CD14-positive monocyte (primary cell): Measurements from ENCODE around the gene SALL2. TPM values are rescaled to one million over a fixed set of nuclear protein-coding genes. Genes with fewer than 3 reads are reported as not detected.

Experiments
- DNase-seq, 3 donors: peaks; one replicate each; pipeline ENCODE4 v3.0.0-alpha.2; 2011 to 2022
- H2AFZ ChIP-seq: 2 replicates; pipeline ENCODE4 v1.6.0; 2012; ENCODE audit warnings: mild to moderate bottlenecking, low read depth, low read length, inconsistent platforms; ENCODE audit not compliant: insufficient read depth, poor library complexity, severe bottlenecking
- H3K27ac ChIP-seq, 2 donors: 1 replicate in 1 of 2; 2 replicates in 1 of 2; pipeline ENCODE4 v1.5.1; 2012 to 2013; ENCODE audit warnings: low read length in 2 of 2, control low read depth in 1 of 2, inconsistent platforms in 1 of 2, low read depth in 1 of 2, mild to moderate bottlenecking in 1 of 2
- H3K27me3 ChIP-seq, 2 donors: one replicate each; pipeline versions ENCODE4 v1.6.0 to v1.6.1; 2011 to 2013; ENCODE audit warnings: low read length in 2 of 2; ENCODE audit not compliant: control insufficient read depth in 2 of 2, insufficient read depth in 2 of 2
- H3K36me3 ChIP-seq, 2 donors: replicated peaks in 1 of 2; 1 replicate in 1 of 2; 2 replicates in 1 of 2; pipeline versions ENCODE4 v1.5.1 to v1.6.1; 2012 to 2013; ENCODE audit warnings: low read length in 2 of 2, control low read depth in 1 of 2, inconsistent platforms in 1 of 2, mild to moderate bottlenecking in 1 of 2; ENCODE audit not compliant: insufficient read depth in 2 of 2, control insufficient read depth in 1 of 2
- H3K4me1 ChIP-seq, 2 donors: 1 replicate in 1 of 2; 2 replicates in 1 of 2; pipeline versions ENCODE4 v1.5.1 to v1.6.1; 2012 to 2013; ENCODE audit warnings: low read length in 2 of 2, control low read depth in 1 of 2, inconsistent platforms in 1 of 2, mild to moderate bottlenecking in 1 of 2, moderate library complexity in 1 of 2; ENCODE audit not compliant: insufficient read depth in 2 of 2, control insufficient read depth in 1 of 2
- H3K4me2 ChIP-seq: replicated peaks from 2 replicates; pipeline ENCODE3; 2012; ENCODE audit warnings: low read length, moderate library complexity, mild to moderate bottlenecking; ENCODE audit not compliant: poor library complexity, severe bottlenecking; ENCODE audit errors: extremely low read depth
- H3K4me3 ChIP-seq, 3 experiments: fragments of 200-600 bp in 1 of 3; sonication (generic) in 1 of 3; replicated peaks in 1 of 3; 1 replicate in 2 of 3; 2 replicates in 1 of 3; pipeline ENCODE4 v1.5.1; 2011 to 2013; ENCODE audit warnings: low read length in 3 of 3, mild to moderate bottlenecking in 3 of 3, control low read depth in 2 of 3, low read depth in 2 of 3, inconsistent platforms in 1 of 3, moderate library complexity in 1 of 3
- H3K79me2 ChIP-seq: 2 replicates; pipeline ENCODE4 v1.6.0; 2012; ENCODE audit warnings: mild to moderate bottlenecking, control low read depth, inconsistent platforms, low read length, moderate library complexity; ENCODE audit not compliant: insufficient read depth
- H3K9ac ChIP-seq: 2 replicates; pipeline ENCODE4 v1.6.0; 2017; ENCODE audit warnings: low read length, mild to moderate bottlenecking; ENCODE audit not compliant: insufficient read depth, poor library complexity, severe bottlenecking
- H3K9me3 ChIP-seq, 2 donors: replicated peaks in 1 of 2; 1 replicate in 1 of 2; 2 replicates in 1 of 2; pipeline versions ENCODE4 v1.5.1 to v1.6.1; 2012 to 2013; ENCODE audit warnings: low read length in 2 of 2, control low read depth in 1 of 2; ENCODE audit not compliant: control insufficient read depth in 1 of 2, insufficient read depth in 1 of 2
- H4K20me1 ChIP-seq: 2 replicates; pipeline ENCODE4 v1.6.0; 2012; ENCODE audit warnings: mild to moderate bottlenecking, low read length, control low read depth, moderate library complexity; ENCODE audit not compliant: insufficient read depth
- H3K27ac Mint-ChIP-seq, 7 donors: one replicate each; pipeline ENCODE4 v1.8.0; 2020; ENCODE audit warnings: mild to moderate bottlenecking in 7 of 7, mixed read lengths in 7 of 7, moderate library complexity in 6 of 7, inconsistent platforms in 2 of 7
- H3K27me3 Mint-ChIP-seq, 3 donors: one replicate each; pipeline ENCODE4 v1.8.0; 2021 to 2022; ENCODE audit warnings: low read depth in 3 of 3, mild to moderate bottlenecking in 3 of 3, mixed read lengths in 3 of 3, moderate library complexity in 3 of 3, inconsistent platforms in 1 of 3
- H3K36me3 Mint-ChIP-seq, 2 donors: one replicate each; pipeline ENCODE4 v1.8.0; 2020; ENCODE audit warnings: mixed read lengths in 2 of 2, inconsistent platforms in 1 of 2, mild to moderate bottlenecking in 1 of 2
- H3K4me1 Mint-ChIP-seq: one replicate; pipeline ENCODE4 v1.8.0; 2020; ENCODE audit warnings: mild to moderate bottlenecking, mixed read lengths
- H3K4me3 Mint-ChIP-seq, 2 donors: one replicate each; pipeline ENCODE4 v1.8.0; 2020; ENCODE audit warnings: mild to moderate bottlenecking in 2 of 2, mixed read lengths in 2 of 2, moderate library complexity in 1 of 2
- H3K9me3 Mint-ChIP-seq, 7 donors: one replicate each; pipeline ENCODE4 v1.8.0; 2020 to 2022; ENCODE audit warnings: mixed read lengths in 7 of 7, mild to moderate bottlenecking in 6 of 7, moderate library complexity in 6 of 7, inconsistent platforms in 2 of 7
- CTCF ChIP-seq: fragments of 200-600 bp; IDR thresholded peaks from one replicate; pipeline ENCODE4 v1.8.0; 2022; ENCODE audit warnings: antibody characterized with exemption, mild to moderate bottlenecking
- WGBS: methylation state at CpG from one replicate; pipeline ENCODE4 v1.1.5; 2013; ENCODE audit warnings: missing lambda C conversion rate; ENCODE audit not compliant: insufficient coverage; 5-methylcytosine and 5-hydroxymethylcytosine counted together
- intact Hi-C, 2 donors: fragments of 100-400 bp; cut with micrococcal nuclease; formaldehyde crosslinking; loops; one replicate each; pipeline versions ENCODE4 v1.15.0 to v1.15.1; 2023
- polyA plus RNA-seq, 3 donors: library from polyadenylated mRNA; depleted of rRNA in 1 of 3; unstranded in 2 of 3; stranded (reverse) in 1 of 3; fragments of 300-500 nt in 2 of 3; fragments of >200 nt in 1 of 3; fragmentation: Illumina TruSeq in 2 of 3; gene quantifications; 1 replicate in 2 of 3; 2 replicates in 1 of 3; pipeline ENCODE4 v1.2.3, GENCODE V29; 2012 to 2021

The SALL2 gene
- polyA plus RNA-seq, 3 donors: not detected

DNA sequence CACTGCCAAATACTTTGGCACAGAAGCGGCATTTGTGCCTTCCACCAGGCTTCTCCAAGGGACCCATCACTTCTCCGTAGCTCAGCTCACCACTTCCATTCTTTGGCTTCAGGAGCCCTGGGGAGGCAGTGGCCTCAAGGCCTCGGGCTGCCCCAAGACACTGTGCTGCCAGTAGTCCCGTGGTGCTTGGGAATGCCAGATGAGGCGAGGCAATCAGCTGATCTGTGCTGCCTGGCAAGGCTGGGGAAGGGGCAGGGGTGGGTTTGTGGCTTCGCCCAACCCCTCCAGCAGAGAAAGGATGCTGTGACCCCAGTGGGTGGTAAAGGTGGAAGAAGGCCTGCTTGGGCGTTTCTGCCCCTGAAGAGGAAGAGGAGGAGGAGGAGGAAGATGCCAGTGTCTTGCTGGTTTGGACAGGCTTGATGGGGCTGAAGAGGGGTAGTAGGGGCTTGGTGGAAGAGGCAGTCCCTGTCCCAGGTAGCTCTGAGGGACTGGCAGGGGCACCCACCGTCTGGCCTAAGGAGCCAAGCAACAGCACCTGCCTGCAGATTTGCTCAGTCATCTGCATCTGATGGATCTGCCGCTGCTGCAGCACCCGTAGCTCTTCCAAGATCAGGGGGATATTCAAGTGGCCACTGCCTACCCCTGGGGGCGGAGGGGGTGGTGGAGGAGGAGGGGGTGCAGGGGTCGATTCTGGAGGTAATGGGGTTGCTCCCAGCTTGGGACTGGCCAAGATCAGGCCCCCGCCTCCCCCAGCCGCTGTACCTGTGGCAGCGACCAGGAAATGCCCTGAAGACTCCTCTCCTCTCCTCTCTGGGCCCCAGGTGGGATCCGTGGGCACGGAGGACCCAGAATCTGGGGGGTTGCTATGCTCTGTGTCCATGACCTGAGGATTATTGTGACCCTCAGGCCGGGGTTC, 1.3 kb downstream of the SALL2 start:
- Histone ChIP-seq H3K9me3 (no peaks in the 10 kb centered on the region), H3K4me3 (no peak overlapping the region), H3K9ac (no peak overlapping the region), H2AFZ (no peak overlapping the region), H3K79me2 (no peaks in the 10 kb centered on the region), H4K20me1 (no peaks in the 10 kb centered on the region), H3K4me2 (no peak overlapping the region), H3K36me3 (no peaks in the 10 kb centered on the region), H3K4me1 (peaks cover 13 to 19% of the 10 kb centered on the region in 2 donors), H3K27me3 (peaks cover 10 to 23% of the 10 kb centered on the region in 2 donors), H3K27ac (no peak overlapping the region)
- no peak for TF ChIP-seq CTCF
- Mint-ChIP-seq H3K9me3 (peaks cover 0 to 4% (median 0%) of the 10 kb centered on the region in 7 donors), H3K4me1 (peaks cover 14% of the 10 kb centered on the region), H3K4me3 (peak overlapping the region in 1 of 2 donors; percentile 82), H3K27ac (no peak overlapping the region), H3K27me3 (peaks cover 37 to 49% (median 46%) of the 10 kb centered on the region in 3 donors), H3K36me3 (peaks cover 0 to 2% of the 10 kb centered on the region in 2 donors)
- no peak for DNase-seq
- intact Hi-C loops: no loop called here
- 97% methylated on average over 7 of the region's 18 CpGs for WGBS

DNA sequence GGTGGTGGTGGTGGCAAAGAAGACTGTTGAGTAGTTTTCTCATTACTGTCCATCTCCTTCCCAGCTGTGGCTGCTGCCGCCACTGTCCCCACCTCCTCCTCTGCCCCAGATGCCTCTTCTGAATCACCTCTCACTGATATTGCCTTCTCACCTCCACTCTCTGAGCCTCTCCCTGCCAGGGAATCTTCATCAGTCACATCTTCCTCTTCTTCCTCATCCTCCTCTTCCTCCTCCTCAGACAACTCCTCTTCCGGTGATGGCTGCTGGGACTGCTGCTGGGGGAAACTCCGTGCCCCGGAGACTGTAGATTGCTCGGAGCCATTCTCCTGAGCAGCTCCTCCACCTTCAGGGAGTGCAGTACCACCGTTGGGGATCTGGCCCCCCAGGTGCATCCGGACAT, 2.9 kb downstream of the SALL2 start:
- Histone ChIP-seq H3K4me3 (no peak overlapping the region), H3K27ac (no peak overlapping the region), H4K20me1 (no peaks in the 10 kb centered on the region), H3K9me3 (no peaks in the 10 kb centered on the region), H3K27me3 (peaks cover 10 to 23% of the 10 kb centered on the region in 2 donors), H3K9ac (no peak overlapping the region), H3K79me2 (no peaks in the 10 kb centered on the region), H3K4me1 (peaks cover 13 to 19% of the 10 kb centered on the region in 2 donors), H2AFZ (no peak overlapping the region), H3K4me2 (no peak overlapping the region), H3K36me3 (no peaks in the 10 kb centered on the region)
- peaks cover 0 to 4% (median 1%) of the 10 kb centered on the region in 7 donors for H3K9me3 Mint-ChIP-seq
- H3K36me3 Mint-ChIP-seq: peaks cover 0 to 2% of the 10 kb centered on the region in 2 donors
- H3K4me3 Mint-ChIP-seq: no peak overlapping the region
- DNase-seq: no peak
- H3K4me1 Mint-ChIP-seq: peaks cover 14% of the 10 kb centered on the region
- no peak for TF ChIP-seq CTCF
- H3K27me3 Mint-ChIP-seq: peaks cover 36 to 51% (median 48%) of the 10 kb centered on the region in 3 donors
- intact Hi-C loops: no loop called here
- no peak overlapping the region for H3K27ac Mint-ChIP-seq
- 64% methylated on average over 6 of the region's 7 CpGs for whole genome bisulfite sequencing
